22Rv1 (cell line): Measurements from ENCODE around the gene CLSTN1.
"Not testable (repeated sequence)": the region's sequence is repeated elsewhere in the genome, so short reads cannot be mapped to it uniquely, and the experiment has no call there.

Source experiments
- H3K27ac ChIP-seq: fragments of 450-650 bp; 2 replicates; pipeline ENCODE4 v1.5.1; 2017
- ZFX ChIP-seq: fragments of 450-650 bp; IDR thresholded peaks from 2 replicates; pipeline ENCODE4 v1.6.1; 2017; ENCODE audit warnings: antibody characterized with exemption, borderline replicate concordance
- TF ChIP-seq, protein P1 (sequence below): fragments of 450-650 bp; IDR thresholded peaks from 2 replicates; pipeline ENCODE4 v1.5.1; 2017; ENCODE audit warnings: mild to moderate bottlenecking

The CLSTN1 gene

DNA sequence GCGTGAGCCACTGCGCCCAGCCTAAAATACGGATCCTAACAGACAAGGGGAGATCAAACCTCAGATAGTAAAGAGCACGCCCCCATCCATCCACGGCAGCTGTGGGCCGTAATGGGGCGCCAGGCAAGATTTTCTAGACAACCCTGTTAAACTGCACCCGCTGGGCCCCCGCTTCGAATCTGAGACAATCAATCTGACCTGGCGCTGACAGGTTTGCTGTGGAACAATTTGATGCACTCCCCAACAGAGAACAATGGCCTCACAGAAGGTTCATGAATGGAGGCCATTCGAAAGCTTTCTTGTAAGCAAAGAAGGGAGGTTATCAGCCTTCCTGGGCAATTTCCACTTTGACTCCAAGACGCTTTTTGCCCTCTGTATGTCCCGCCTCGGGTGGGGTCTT, 30.5 kb downstream of the CLSTN1 start:
- H3K27ac ChIP-seq = no peak overlapping the region
- TF ChIP-seq ZFX = no peak
- TF ChIP-seq, protein P1, sequence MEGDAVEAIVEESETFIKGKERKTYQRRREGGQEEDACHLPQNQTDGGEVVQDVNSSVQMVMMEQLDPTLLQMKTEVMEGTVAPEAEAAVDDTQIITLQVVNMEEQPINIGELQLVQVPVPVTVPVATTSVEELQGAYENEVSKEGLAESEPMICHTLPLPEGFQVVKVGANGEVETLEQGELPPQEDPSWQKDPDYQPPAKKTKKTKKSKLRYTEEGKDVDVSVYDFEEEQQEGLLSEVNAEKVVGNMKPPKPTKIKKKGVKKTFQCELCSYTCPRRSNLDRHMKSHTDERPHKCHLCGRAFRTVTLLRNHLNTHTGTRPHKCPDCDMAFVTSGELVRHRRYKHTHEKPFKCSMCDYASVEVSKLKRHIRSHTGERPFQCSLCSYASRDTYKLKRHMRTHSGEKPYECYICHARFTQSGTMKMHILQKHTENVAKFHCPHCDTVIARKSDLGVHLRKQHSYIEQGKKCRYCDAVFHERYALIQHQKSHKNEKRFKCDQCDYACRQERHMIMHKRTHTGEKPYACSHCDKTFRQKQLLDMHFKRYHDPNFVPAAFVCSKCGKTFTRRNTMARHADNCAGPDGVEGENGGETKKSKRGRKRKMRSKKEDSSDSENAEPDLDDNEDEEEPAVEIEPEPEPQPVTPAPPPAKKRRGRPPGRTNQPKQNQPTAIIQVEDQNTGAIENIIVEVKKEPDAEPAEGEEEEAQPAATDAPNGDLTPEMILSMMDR = no peak

DNA sequence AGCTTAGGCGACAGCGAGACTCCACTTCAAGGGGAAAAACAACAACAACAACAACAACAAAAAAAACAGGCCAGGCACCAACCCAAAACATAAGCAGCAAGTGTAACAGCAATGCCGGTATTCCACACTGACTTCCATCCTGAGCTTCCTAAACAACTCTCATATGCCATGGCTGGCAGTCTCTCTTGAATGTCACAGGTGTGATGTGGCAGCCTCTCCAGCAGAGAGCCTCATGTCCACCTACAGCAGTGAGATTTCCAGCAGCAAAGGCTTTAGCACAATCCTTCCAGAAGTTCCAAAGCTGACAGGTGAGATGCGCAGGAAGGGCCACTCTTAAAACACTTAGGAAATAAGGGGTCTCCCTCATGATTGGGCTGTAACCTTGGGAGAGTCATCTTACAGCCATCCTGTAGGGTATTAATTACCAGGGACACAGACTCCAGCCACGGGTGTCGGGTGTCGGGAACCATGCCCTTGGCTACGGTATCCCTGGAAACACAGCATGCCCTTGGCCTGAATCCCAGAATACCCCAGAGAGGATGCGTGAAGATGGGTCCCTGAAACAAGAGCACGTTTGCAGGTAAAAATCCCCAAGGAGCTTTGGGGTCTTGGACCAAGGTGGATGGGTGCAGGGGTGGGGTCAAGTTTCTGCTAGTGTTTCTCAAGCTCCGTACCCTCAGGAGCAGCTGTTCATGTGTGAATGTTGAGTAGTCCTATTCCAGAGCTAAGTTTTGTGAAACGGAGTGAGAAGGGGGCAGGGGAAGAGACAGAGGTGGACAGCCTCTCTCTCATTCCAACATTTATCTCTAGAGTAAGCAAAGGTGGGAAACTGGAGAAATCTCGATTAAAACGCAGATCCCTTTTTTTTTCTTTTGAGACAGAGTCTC, 31.4 kb downstream of the CLSTN1 start:
- no peak overlapping the region for H3K27ac ChIP-seq
- TF ChIP-seq, protein P1 = peak; percentile 19; the same call in 1 of the 2 replicates
- no peak for TF ChIP-seq ZFX

DNA sequence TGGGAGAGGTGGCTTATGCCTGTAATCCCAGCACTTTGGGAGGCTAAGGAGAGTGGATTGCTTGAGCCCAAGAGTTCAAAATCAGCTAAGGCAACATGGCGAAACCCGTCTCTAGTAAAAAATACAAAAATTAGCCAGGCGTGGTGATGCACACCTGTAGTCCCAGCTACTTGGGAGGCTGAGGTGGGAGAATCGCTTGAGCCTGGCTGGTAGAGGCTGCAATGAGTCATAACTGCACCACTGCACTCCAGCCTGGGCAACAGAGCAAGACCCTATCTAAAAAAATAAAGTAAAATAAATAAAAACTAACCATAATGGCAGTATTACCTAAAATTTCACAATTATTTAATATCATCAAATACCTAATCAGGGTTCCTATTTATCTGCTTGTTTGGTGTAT, 34.1 kb downstream of the CLSTN1 start:
- H3K27ac ChIP-seq = not testable (repeated sequence)

DNA sequence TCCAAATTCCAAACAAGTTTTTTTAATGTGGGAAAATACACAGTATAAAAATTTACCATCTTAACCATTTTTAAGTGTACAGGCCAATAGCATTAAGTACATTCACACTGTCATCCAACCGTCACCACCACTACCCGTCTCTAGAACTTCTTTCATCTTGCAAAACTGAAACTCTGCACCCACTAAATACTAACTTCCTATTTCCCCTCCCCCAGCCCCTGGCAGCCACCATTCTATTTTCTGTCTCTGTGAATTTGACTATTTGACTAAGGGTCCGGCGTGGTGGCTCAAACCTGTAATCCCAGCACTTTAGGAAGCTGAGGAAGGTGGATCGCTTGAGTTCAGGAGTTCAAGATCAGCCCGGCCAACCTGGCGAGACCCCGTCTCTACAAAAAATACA, 36.1 kb downstream of the CLSTN1 start:
- no peak overlapping the region for H3K27ac ChIP-seq

DNA sequence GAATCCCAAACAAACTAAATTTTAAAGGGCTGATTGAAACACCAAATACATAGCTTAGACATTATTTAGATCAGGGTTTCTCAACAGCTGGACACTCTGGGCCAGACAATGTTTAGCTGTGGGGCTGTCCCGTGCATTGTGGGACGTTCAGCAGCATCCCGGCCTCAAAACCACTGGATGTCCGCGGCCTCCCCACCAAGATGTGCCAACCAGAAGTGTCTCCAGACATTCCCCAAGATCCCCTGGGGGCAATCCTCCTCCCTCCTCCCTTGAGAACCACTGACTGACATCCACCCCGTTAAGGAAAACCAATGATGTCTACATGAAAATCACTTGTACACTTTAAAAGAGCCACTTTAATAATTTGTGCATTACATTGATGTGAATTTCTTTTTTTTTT, 38.4 kb downstream of the CLSTN1 start:
- H3K27ac ChIP-seq = no peak overlapping the region
- TF ChIP-seq ZFX = no peak
- TF ChIP-seq, protein P1 = no peak

More for the DNA sequence above, 36.1 kb downstream of the CLSTN1 start:
- no peak for TF ChIP-seq ZFX
- TF ChIP-seq, protein P1 = no peak

DNA sequence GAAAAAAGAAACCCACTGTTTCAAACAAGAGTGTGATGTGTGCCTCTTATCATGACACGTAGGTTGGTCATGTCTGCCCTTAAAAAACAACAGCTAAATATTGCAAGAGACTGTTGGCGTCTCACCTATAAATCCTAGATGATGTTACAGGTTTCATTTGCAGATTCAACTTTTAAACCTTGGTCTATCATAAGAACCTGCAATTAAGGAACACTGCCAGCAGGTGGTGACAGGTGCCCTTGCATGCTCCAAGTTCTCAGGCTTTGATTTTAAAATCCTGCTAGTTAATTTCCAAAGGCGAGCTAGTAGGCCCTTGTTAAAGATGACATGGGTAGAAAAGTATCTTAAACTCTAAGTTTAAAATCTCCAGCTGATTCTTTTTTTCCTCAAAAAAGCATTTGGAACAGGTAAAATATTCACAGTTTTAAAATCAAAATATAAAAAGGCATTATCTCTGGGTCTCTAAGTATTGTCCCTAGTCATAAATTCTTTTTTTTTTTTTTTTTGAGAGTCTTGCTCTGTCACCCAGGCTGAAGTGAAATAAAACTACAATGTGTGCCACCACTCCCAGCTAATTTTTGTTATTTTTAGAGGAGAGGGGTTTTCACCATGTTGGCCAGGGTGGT, 39.1 kb downstream of the CLSTN1 start:
- no peak for TF ChIP-seq ZFX
- TF ChIP-seq, protein P1 = peak; percentile 87
- no peak overlapping the region for H3K27ac ChIP-seq

DNA sequence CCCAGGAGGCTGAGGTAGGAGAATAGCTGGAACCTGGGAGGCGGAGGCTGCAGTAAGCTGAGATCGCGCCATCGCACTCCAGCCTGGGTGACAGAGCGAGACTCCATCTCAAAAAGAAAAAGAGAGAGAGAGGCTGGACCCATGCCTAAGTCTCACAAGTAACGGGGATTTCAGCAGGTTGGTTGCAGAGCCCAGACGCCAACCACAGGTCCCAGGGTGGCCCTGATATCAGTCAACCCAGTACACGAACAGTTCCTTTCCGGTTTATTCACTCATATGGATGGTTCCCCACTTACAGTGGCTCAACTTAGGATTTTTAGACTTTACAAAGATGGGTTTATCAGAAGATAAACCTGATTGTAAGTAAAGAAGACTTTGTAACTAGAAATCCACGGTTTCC, 40.9 kb downstream of the CLSTN1 start:
- TF ChIP-seq ZFX = no peak
- H3K27ac ChIP-seq = peak overlapping the region; percentile 48

DNA sequence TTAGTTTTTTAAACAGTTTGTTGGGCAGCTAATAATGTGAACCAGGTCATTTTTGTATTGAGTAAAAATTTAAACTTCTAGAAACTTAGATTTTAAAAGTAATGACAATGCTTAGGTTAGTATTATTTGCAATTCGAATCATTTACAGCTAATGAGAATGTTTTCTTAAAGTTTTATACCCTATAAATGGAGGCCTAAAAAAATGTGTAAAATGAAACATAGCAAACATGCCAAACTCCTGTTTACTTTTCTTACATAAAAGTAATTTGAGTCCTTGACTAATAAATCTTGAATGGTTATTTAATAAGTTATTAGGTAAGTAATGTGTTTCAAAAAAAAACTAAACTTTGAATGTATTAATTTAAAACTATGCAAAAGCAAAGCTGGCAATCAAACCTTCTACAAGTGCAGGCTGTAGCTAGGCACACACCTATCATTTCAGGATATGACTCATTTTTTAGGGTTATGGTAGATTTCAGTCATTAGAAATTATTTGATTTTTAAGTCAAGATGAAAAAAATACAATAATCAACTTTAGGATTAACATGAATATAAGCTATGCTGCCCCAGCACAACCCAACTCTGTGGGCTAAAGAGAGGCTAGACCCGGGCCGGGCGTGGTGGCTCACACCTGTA, 41.5 kb downstream of the CLSTN1 start:
- peak overlapping the region; percentile 48 for H3K27ac ChIP-seq
- TF ChIP-seq, protein P1 = no peak
- TF ChIP-seq ZFX = no peak
